GM06990 (cell line): Measurements from ENCODE around the gene GRIA4.

Experiments used
- DNase-seq: peaks from one replicate; pipeline ENCODE4 v3.0.0-alpha.2; 2011; ENCODE audit not compliant: insufficient read length; ENCODE audit errors: extremely low read depth
- H3K27me3 ChIP-seq: replicated peaks from 2 replicates; pipeline ENCODE4 v1.6.0; 2011; ENCODE audit warnings: low read length; ENCODE audit not compliant: control insufficient read depth, insufficient read depth
- H3K36me3 ChIP-seq: 2 replicates; pipeline ENCODE4 v1.5.1; 2011; ENCODE audit warnings: low read length; ENCODE audit not compliant: control insufficient read depth, insufficient read depth
- H3K4me3 ChIP-seq: replicated peaks from 2 replicates; pipeline ENCODE4 v1.5.1; 2011; ENCODE audit warnings: low read depth, mild to moderate bottlenecking, control low read depth, low read length
- TF ChIP-seq, protein P1 (sequence below): IDR thresholded peaks from 2 replicates; pipeline ENCODE4 v1.5.1; 2011; ENCODE audit warnings: low read length, control low read depth, mild to moderate bottlenecking, inconsistent platforms; ENCODE audit not compliant: insufficient read depth, poor library complexity, severe bottlenecking

Gene GRIA4

DNA sequence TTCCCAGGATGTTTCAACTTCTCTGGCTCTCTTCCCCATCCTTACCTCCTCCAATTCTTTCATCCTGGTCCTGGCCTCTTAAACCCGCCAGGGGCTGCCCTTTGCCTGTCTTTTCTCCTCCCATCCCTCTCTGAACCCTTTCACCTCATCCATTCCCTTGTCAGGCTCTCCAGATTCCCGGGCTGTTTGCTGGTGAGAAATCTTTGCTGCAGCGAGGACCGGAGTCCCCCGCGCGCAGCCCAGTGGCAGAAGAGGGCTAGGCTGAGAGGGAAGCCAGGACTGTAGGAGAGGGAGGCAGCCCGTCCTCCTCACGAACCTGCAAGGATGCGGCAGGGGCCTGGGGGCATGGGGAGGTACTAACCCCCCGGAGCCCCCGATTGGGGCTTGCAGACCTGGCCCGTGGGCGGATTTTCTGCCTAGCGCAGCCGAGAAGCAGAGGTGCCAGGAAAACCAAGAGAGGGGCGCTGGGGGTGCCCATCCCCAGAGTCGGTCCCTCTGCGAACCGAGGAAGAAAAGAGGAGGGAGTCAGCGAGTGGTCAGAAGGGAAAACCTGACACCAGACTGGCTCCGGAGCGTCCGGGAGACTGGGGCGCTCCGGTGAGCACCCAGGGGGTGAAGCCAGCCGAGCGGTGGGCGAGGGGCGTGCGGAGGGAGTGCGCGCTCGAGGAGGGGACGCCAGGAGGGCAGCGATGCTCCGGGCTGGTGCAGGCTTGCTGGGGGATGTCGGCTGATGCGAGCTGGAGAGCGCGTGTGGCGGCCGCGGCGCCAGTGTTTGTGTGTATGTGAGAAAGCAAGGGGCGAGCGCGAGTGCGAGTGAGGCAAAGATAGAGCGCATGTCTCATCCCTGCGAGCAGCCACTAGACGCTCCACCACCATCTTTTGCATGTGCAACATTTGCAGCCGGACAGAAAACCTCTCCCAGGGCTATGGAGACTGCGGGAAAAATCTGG is at the start of gene GRIA4:
Gene GRIA4, plus strand, starts transcription at position 242 of the 950 bp plus-strand sequence. CDS start 925 bp downstream, outside the sequence.
- no peak for DNase-seq
- Histone ChIP-seq H3K36me3 (no peaks in the 10 kb centered on the region), H3K27me3 (no peaks in the 10 kb centered on the region), H3K4me3 (no peak within 1 kb of the TSS)
- TF ChIP-seq, protein P1, sequence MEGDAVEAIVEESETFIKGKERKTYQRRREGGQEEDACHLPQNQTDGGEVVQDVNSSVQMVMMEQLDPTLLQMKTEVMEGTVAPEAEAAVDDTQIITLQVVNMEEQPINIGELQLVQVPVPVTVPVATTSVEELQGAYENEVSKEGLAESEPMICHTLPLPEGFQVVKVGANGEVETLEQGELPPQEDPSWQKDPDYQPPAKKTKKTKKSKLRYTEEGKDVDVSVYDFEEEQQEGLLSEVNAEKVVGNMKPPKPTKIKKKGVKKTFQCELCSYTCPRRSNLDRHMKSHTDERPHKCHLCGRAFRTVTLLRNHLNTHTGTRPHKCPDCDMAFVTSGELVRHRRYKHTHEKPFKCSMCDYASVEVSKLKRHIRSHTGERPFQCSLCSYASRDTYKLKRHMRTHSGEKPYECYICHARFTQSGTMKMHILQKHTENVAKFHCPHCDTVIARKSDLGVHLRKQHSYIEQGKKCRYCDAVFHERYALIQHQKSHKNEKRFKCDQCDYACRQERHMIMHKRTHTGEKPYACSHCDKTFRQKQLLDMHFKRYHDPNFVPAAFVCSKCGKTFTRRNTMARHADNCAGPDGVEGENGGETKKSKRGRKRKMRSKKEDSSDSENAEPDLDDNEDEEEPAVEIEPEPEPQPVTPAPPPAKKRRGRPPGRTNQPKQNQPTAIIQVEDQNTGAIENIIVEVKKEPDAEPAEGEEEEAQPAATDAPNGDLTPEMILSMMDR = no peak

DNA sequence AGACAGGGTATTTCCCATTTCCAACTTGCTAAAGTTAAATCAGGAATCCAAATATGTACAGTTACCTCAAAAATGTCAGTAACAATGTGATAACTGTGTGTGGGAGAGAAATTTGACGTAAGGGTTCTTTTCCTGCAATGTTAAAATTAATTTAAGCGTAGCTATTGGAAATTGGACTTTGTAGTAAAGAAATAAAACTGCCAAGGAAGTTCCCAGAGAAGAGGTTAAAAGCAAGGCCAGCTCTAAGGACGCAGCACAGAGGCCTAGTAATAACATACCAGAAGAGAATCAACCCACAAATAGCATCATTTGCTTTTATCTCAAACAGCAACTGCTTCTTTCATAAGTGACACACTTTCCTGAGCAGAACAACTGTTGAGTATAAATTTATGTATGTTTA is 36.8 kb upstream of the GRIA4 start:
- no peak overlapping the region for H3K4me3 ChIP-seq
- H3K36me3 ChIP-seq = no peaks in the 10 kb centered on the region
- no peaks in the 10 kb centered on the region for H3K27me3 ChIP-seq
- no peak for DNase-seq
- TF ChIP-seq, protein P1 = no peak

DNA sequence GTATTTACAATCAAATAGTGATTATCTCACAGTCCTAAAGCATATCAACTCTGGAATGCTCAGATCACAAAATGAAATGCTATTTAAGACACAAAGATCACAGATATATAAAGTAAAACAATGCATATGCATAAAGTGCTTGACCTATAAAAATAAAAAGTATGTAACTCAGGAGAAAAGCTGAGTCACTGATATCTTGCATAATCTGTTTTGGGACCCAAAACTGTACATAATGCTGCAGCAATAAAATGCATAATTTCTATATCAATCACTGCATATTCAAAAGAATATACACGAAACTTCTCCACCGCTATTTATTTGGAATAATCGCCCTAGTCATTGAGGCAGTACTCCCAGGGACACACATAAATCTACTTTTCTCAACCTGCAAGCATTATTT is 34.9 kb upstream of the GRIA4 start:
- H3K27me3 ChIP-seq = no peaks in the 10 kb centered on the region
- no peak for DNase-seq
- TF ChIP-seq, protein P1 = no peak
- no peaks in the 10 kb centered on the region for H3K36me3 ChIP-seq
- H3K4me3 ChIP-seq = no peak overlapping the region

DNA sequence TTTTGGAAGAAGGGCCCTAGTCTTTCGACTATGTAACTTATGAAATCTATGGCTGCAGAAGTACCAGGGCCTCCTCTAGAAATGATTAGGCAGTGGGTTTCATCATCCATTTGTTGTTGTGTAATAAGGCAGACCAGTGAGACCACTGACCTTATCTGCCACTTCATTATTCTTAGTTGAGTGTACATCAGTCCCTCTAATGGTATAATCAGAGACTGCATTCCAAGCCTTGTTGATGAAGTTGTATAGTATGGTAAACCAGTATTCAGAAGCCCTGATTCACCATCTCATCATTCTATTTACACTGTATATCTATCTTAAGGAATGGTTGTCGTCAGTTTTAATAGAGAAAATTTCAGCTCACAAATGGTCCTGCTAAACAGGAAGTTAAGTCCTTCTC is 32.2 kb upstream of the GRIA4 start:
- no peak for DNase-seq
- Histone ChIP-seq H3K36me3 (no peaks in the 10 kb centered on the region), H3K4me3 (no peak overlapping the region), H3K27me3 (no peaks in the 10 kb centered on the region)
- TF ChIP-seq, protein P1 = no peak

DNA sequence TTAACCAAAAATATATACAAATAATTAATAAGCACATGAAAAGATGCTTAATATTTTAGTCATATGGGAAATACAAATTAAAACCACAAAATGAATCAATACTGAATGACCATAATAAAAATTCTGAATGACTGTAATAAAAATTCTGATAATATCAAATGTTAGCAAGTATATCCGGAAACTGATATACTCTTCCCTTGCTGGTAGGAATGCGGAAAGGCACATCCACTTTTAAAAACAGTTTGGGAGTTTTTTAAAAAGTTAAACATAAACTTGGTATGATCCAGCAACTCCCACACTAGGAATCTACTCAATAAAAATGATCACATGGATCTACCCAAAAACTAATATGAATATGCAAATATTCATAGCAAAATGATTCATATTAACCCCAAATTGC is 30.8 kb upstream of the GRIA4 start:
- H3K4me3 ChIP-seq = no peak overlapping the region
- no peaks in the 10 kb centered on the region for H3K36me3 ChIP-seq
- no peak for DNase-seq
- TF ChIP-seq, protein P1 = no peak
- no peaks in the 10 kb centered on the region for H3K27me3 ChIP-seq
